Measurements from ENCODE around the gene PDHX.

DNA sequence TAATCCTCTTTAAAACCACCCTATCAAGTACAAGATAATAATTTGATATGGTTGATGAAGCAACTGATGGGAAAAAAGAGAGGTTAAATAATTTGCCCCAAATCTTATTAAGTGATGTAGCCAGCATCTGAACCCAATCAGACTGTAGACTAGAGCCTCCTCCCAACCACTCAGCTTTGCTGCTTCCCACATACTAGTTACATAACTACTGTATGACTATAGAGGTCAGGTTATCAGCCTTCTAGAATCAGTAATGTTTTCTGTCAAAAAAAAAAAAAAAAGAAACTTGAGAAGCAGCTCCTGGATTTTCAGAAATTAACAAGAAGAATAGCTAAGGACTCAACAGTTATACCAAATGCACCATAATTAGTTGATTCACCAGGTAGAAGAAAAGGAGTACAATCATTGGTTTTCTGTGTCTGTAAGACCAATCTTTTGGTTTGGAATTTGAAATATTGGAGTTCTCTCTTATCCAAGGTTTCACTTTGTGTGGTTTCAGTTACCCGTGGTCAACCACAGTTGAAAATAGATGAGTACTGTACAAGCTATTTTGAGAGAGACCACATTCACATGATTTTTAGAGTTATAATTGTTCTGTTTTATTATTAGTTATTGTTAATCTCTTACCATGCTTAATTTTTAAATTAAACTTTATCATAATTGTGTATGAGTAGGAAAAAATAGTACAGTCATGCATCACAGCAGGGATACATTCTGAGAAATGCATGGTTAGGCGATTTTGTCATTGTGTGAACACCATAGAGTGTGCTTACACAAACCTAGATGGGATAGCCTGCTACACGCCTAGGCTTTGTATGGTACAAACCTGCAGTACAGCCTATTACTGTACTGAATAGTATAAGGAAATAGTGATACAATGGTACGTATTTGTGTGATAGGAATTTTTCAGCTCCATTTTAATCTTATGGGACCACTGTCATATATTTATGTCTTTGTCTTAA, 72.2 kb downstream of the PDHX start:
- TF ChIP-seq, protein P1, sequence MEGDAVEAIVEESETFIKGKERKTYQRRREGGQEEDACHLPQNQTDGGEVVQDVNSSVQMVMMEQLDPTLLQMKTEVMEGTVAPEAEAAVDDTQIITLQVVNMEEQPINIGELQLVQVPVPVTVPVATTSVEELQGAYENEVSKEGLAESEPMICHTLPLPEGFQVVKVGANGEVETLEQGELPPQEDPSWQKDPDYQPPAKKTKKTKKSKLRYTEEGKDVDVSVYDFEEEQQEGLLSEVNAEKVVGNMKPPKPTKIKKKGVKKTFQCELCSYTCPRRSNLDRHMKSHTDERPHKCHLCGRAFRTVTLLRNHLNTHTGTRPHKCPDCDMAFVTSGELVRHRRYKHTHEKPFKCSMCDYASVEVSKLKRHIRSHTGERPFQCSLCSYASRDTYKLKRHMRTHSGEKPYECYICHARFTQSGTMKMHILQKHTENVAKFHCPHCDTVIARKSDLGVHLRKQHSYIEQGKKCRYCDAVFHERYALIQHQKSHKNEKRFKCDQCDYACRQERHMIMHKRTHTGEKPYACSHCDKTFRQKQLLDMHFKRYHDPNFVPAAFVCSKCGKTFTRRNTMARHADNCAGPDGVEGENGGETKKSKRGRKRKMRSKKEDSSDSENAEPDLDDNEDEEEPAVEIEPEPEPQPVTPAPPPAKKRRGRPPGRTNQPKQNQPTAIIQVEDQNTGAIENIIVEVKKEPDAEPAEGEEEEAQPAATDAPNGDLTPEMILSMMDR (IDR thresholded peaks at IDR 0.05), result no peak
- TF ChIP-seq POLR2A (IDR thresholded peaks at IDR 0.05) (no peak), POLR2AphosphoS5 (IDR thresholded peaks at IDR 0.05) (no peak)

All from upper lobe of left lung (tissue), 4 donors.